Measurements from ENCODE around the gene ZEB1.
"Not testable (repeated sequence)": the region's sequence is repeated elsewhere in the genome, so short reads cannot be mapped to it uniquely, and the experiment has no call there.

ZEB1 gene

DNA sequence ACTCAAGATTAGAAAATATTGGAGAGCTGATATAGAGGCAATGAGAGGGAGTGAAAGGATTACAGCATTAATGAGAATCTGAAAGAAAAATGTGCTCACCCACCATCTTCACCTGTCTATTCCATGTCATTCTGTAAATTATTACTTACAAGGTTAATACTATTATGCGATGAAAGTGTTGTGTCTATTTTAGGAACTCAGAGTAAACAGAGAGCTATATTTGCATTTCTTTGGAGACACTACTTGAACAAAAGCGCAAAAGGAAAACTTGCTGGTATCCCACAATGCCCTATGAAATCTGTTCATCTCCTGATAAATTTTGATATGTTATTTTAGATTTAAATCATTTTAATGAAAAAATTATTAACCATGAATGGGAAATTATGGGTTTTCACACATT lies 196.1 kb downstream of the ZEB1 start:
- DNase-seq: no peak

DNA sequence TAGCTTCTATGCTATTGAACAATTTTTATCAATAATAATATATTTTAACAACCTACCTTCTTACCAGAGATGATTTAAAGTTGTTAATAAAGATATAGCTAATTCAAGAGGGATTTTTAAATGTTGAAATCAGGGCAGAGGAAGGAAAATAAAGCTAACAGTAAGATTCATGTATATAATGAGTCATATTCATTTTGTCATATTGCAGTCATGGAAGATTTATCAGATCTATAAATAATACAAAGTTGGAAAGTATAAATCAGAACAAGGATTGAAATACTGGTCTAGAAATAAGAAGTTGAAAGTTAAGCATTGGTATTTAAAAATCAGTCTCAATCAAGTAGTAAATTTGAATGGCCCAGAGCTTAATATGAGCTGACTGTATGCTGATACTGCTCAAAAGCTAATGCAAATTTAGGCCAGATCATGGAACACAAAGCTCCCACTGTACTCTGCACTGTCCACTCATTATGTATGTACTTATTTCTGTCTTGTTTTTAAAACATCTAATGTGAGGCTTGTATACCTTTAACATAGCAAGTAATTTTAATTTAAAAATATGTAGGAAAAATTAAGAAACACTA lies 196.9 kb downstream of the ZEB1 start:
- no peak for DNase-seq

DNA sequence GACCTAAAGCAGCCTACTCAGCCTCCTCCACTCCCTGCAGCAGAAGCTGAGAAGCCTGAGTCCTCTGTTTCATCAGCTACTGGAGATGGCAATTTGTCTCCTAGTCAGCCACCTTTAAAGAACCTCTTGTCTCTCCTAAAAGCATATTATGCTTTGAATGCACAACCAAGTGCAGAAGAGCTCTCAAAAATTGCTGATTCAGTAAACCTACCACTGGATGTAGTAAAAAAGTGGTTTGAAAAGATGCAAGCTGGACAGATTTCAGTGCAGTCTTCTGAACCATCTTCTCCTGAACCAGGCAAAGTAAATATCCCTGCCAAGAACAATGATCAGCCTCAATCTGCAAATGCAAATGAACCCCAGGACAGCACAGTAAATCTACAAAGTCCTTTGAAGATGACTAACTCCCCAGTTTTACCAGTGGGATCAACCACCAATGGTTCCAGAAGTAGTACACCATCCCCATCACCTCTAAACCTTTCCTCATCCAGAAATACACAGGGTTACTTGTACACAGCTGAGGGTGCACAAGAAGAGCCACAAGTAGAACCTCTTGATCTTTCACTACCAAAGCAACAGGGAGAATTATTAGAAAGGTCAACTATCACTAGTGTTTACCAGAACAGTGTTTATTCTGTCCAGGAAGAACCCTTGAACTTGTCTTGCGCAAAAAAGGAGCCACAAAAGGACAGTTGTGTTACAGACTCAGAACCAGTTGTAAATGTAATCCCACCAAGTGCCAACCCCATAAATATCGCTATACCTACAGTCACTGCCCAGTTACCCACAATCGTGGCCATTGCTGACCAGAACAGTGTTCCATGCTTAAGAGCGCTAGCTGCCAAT lies 202.2 kb downstream of the ZEB1 start:
- DNase-seq: no peak

DNA sequence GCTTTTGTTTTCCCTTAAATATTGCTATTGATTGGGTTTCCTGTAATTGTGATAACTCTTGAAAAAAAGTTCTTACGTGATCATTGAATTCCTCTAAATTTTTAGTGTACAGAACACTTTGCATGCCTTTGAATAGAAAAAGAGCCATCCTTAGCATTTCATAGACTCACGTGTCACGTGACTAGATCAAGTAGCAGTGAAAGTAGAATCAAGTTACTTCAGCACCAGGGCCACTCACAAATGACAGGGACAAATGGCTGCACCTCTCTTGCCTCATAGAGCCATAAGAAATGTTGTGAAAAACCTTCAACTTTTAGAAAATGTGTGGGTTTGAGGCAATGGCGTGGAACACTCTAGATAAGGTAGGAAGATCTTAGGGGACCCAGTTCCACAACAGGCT lies 203.8 kb downstream of the ZEB1 start:
- DNase-seq: no peak

DNA sequence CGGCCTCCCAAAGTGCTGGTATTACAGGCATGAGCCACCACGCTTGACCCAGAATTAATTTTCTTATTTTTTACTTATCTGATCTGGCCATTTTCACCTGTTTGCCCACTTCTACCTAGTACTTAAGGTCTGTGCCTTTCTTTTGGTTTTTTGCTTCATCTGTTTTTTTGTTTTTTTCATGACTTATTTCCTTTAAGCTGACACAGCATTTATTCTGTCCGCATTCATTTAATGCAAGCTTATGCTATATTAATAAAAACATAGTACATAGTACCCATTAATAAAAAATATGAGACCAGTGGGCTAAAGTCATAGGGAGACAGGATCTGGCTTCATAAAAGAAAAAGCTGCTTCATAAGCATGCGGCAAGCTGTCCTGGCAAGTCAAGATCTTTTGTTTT lies 205.4 kb downstream of the ZEB1 start:
- DNase-seq: no peak

DNA sequence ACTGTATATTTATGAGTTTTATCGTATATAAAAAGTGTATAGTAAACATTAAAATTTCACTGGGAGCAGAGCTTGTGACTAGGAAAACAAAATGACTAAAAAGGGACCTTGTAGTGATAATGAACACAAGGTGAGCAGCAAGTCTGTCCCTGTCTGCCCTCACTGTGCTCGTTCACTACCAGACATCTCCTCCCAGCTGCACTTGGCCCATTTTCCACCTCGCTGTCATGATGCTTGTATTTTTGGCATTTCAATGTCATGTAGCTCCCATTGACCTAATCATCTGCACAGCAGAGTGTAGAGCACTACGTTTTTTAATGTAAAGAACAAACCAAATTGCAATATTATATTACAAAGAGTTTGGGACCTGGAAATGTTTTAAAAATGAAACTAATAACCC lies 207.2 kb downstream of the ZEB1 start:
- no peak for DNase-seq

DNA sequence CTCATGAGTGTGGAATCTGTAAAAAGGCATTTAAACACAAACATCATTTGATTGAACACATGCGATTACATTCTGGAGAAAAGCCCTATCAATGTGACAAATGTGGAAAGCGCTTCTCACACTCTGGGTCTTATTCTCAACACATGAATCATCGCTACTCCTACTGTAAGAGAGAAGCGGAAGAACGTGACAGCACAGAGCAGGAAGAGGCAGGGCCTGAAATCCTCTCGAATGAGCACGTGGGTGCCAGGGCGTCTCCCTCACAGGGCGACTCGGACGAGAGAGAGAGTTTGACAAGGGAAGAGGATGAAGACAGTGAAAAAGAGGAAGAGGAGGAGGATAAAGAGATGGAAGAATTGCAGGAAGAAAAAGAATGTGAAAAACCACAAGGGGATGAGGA lies 207.7 kb downstream of the ZEB1 start:
- no peak for DNase-seq

DNA sequence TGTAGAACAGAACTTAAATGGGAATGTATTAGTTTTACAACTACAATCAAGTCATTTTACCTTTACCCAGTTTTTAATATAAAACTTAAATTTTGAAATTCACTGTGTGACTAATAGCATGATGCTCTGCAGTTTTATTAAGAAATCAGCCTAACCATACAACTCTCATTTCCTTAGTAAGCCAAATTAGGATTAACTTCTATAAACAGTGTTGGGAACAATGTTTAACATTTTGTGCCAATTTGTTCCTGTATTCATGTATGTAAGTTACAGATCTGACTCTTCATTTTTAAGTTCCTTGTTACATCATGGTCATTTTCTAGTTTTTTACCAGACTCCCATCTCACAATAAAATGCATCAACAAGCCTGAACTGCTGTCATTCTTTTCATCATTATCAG lies 209.8 kb downstream of the ZEB1 start:
- DNase-seq: no peak

DNA sequence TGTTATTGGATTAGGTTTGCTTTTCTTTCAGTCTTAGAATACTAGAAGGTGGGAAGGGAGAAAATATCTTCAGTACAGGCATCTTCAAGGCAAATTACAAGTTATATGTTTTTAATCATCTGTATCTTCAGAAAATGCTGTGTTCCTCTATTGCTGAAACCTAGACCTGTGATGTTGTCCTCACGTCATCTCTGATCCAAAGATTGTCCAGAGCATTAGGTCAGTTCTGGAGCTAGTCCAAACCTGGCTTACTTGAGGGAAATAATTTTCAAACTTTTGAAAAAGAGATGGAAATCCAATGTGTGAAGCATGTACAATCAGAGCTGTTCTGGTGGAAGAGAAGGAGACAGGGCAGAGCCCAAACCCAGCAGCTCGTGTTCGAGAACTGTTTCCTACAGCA lies 217.3 kb downstream of the ZEB1 start:
- no peak for DNase-seq

DNA sequence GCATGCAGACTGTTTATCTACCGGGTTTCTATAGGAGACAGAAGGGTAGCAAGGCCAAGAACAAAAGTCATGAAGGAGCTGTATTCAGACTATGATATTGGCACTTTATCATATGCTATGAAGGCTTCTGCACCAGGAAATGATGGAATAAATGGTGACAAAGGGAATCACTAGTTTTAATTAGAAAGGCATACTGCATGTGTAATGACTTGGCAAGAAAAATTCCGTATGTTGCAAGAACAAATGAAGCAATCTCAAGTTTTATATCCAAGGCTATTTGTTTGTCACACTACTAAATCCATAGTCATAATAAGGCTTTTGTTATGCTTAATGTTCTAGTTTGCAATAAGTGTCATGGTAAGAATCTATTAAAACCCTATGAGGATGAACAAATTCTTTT lies 230.9 kb downstream of the ZEB1 start:
- no peak for DNase-seq

DNA sequence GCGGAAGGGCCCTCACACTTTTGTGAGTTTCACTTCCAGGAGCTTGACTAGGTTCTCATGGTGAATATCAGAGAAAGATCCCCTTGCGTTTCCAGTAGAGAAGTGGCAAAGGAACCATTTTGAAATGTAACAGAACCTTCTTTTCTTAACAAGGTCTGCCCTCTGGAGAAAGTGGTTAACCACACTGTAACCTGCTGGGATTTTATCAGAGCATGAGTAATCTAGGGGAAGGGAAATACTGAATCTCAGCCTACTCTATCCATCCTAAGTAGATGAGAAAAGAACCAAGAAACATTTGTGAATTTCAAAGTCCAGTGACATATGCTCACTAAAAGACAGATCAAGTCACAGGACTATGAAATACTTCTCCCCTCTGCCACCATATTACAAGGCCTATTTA lies 235.5 kb downstream of the ZEB1 start:
- DNase-seq: no peak

DNA sequence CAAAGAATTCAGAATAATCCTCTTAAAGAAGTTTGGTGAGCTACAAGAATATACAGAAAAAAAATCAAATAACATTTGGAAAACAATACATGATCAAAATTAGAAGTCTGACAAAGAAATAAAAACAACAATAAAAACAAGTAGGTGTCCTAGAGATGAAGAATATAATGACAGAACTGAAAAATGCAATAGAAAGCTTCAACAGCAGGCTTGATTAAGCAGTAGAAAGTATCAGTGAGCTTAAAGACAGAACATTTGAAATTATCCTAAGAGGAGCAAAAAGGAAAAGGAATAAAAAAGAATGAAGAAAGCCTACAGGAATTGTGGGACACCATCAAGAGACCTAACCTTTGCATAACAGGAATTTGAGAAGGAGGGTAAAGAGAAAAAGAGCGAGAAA lies 238.8 kb downstream of the ZEB1 start:
- no peak for DNase-seq

DNA sequence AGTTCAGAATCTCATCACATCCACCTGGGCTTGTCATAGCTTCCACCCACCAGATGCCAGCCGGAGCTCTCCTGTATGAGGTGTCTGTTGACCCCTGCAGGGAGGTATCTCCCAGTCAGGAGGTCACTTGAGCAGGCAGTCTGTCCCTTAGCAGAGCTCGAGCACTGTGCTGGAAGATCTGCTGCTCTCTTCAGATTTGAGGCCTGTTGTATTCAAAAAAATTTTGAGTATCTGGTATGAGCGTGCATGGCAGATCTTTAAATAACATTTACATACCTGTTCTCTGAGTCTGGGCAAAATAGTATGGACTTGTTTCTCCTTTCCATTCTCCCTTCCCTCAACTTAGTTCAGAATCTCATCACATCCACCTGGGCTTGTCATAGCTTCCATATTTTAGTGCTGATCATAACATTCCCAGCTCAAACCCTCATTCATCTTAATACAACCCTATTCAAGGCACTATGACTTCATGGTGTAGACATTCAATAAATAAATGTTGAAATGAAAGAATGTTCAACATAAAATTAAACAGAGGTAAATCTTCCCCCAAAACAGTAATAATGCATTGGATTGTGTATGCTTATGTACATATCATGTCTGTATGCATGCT lies 249.3 kb downstream of the ZEB1 start:
- not testable (repeated sequence) for DNase-seq

DNA sequence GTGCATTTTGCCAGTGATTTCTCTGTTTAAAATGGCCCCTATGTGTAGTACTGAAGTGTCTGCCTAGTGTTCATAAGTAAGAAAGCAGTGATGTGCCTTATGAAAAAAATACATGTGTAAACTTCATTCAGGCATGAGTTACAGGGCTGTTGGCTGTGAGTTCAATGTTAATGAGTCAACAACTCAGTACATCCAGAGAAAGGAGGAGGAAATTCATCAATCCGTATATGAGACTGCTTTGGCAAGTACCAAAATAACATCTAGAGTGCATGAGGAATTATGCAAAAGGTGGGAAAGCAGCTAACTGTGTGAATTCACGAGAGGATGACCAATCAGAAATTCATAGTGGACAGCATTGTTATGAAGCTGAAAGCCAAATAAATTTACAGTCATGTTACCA lies 255.6 kb downstream of the ZEB1 start:
- no peak for DNase-seq

DNA sequence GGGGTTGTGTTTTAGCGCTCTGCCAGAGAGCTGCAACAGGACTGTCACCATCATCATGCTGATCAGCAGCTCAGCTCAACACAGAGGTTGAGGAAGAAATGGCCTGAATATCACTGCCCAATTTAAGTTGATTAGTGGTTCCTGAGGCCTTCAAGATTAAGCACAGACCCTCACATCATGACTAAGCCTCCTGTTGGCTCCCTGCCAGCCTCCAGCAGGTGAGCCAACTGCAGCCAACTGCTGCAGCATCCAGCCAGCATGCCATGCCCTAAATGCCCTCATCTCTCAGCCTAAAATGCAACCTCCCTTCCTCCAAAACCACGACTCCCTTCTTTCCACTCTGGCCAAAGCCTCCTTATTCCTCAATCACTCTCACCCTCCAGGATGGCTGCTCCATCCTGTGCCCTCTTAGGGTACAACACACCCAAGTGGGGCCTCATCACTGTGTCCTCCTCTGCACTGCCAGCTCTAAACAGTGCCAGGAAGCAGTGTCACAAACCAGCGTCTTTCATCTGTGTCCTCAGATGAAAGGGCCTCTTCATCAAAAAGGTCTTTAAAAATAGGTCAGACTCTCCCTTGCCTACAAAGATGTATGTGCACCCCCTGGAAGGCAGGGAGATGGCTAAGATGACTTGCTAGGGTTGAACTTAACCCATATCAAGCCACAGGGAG lies 259.3 kb downstream of the ZEB1 start:
- no peak for DNase-seq

DNA sequence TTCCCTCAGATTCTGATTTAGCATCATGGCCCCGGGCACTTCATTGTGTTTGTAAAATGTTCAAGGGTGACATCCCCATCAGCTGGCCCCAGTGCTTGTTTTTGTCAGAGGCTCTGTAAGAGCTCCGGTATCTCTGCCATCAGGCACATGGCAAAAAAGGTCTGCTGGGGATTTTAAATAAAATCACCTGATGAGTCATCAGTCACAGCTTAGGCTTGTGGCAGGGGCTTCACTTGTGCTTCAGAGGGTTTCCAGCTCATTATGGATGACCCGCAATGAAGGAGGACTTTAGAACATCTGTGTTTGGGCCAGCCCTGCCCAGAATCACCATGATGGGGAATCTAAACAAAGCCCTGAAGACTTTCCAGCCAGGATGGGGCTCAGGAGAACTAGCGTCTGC lies 259.9 kb downstream of the ZEB1 start:
- DNase-seq: no peak

All from CD4-positive, alpha-beta T cell treated with Interleukin-6 for 4 hours (primary cell).